Neural cell (in vitro differentiated cells): ENCODE data around the gene MAEA. TPM values are rescaled to one million over a fixed set of nuclear protein-coding genes. Genes with fewer than 3 reads are reported as not detected.

Experiments used
- H2AFZ ChIP-seq: fragments of 200-600, 300-800 bp; sonication (generic), shearing (Covaris generic); 2 replicates; pipeline ENCODE4 v1.6.0; 2014; ENCODE audit warnings: low read depth, mild to moderate bottlenecking, antibody characterized with exemption, low read length, moderate library complexity
- H3F3A ChIP-seq: fragments of 200-600 bp; shearing (Covaris generic); 2 replicates; pipeline ENCODE4 v1.6.1; 2016; ENCODE audit warnings: mild to moderate bottlenecking, moderate library complexity, mixed read lengths, antibody characterized with exemption, low read length; ENCODE audit not compliant: insufficient read depth, poor library complexity, severe bottlenecking
- H3K27ac ChIP-seq: fragments of 200-600, 300-800 bp; sonication (generic), shearing (Covaris generic); 2 replicates; pipeline ENCODE4 v1.5.1; 2014; ENCODE audit warnings: mild to moderate bottlenecking, low read length, moderate library complexity
- H3K27me3 ChIP-seq: fragments of 300-800, 200-600 bp; sonication (generic), shearing (Covaris generic); 2 replicates; pipeline ENCODE4 v1.6.0; 2014; ENCODE audit warnings: mild to moderate bottlenecking, low read depth, low read length, moderate library complexity; ENCODE audit not compliant: insufficient read depth
- H3K36me3 ChIP-seq: fragments of 300-800, 200-600 bp; sonication (generic), shearing (Covaris generic); 2 replicates; pipeline ENCODE4 v1.5.1; 2014; ENCODE audit warnings: mild to moderate bottlenecking, antibody characterized with exemption, low read length, moderate library complexity; ENCODE audit not compliant: insufficient read depth
- H3K4me2 ChIP-seq: fragments of 300-800, 200-600 bp; sonication (generic), shearing (Covaris generic); 2 replicates; pipeline ENCODE4 v1.6.0; 2014; ENCODE audit warnings: mild to moderate bottlenecking, low read length
- H3K4me3 ChIP-seq: fragments of 300-800, 200-600 bp; sonication (generic), shearing (Covaris generic); 2 replicates; pipeline ENCODE4 v1.5.1; 2014; ENCODE audit warnings: mild to moderate bottlenecking, low read length, moderate library complexity
- H3K79me2 ChIP-seq: fragments of 200-600 bp; shearing (Covaris generic); replicated peaks from 2 replicates; pipeline ENCODE4 v1.6.0; 2014; ENCODE audit warnings: mild to moderate bottlenecking, low read length, moderate library complexity; ENCODE audit not compliant: insufficient read depth
- H3K9ac ChIP-seq: fragments of 300-800, 200-600 bp; sonication (generic), shearing (Covaris generic); 2 replicates; pipeline ENCODE4 v1.6.1; 2016; ENCODE audit warnings: mild to moderate bottlenecking, low read length, mixed read lengths
- H3K9me2 ChIP-seq: fragments of 200-600 bp; shearing (Covaris generic); 2 replicates; pipeline ENCODE4 v1.6.1; 2016; ENCODE audit warnings: mild to moderate bottlenecking, low read length, mixed read lengths; ENCODE audit not compliant: insufficient read depth
- H3K9me3 ChIP-seq: fragments of 200-600, 300-800 bp; sonication (generic), shearing (Covaris generic); 2 replicates; pipeline ENCODE4 v1.6.1; 2016; ENCODE audit warnings: mild to moderate bottlenecking, mixed run types, low read length, moderate library complexity, mixed read lengths
- H4K20me1 ChIP-seq: fragments of 200-600 bp; shearing (Covaris generic); 2 replicates; pipeline ENCODE4 v1.6.1; 2016; ENCODE audit warnings: mild to moderate bottlenecking, mixed run types; ENCODE audit not compliant: insufficient read depth
- CTCF ChIP-seq: fragments of 450-650 bp; IDR thresholded peaks from 2 replicates; pipeline ENCODE4 v1.5.1; 2014; ENCODE audit warnings: antibody characterized with exemption, mild to moderate bottlenecking, moderate library complexity; ENCODE audit not compliant: poor library complexity, severe bottlenecking
- EP300 ChIP-seq: fragments of 450-650 bp; conservative IDR thresholded peaks from 2 replicates; pipeline ENCODE4 v1.6.1; 2014; ENCODE audit warnings: antibody characterized with exemption, mild to moderate bottlenecking, moderate library complexity; ENCODE audit not compliant: poor library complexity, severe bottlenecking
- EZH2 ChIP-seq: fragments of 200-600, 300-800 bp; shearing (Covaris generic), sonication (generic); IDR thresholded peaks from 2 replicates; pipeline ENCODE4 v1.6.1; 2014; ENCODE audit warnings: antibody characterized with exemption, low read length, borderline replicate concordance, mild to moderate bottlenecking; ENCODE audit not compliant: insufficient read depth, poor library complexity, severe bottlenecking
- MXI1 ChIP-seq: fragments of 450-650 bp; conservative IDR thresholded peaks from 2 replicates; pipeline ENCODE4 v1.6.1; 2014; ENCODE audit warnings: antibody characterized with exemption, mild to moderate bottlenecking; ENCODE audit not compliant: poor library complexity, severe bottlenecking
- POLR2AphosphoS5 ChIP-seq: IDR thresholded peaks from 2 replicates; pipeline ENCODE4 v1.6.1; 2012
- RAD21 ChIP-seq: fragments of 450-650 bp; conservative IDR thresholded peaks from 2 replicates; pipeline ENCODE4 v1.6.1; 2014; ENCODE audit warnings: antibody characterized with exemption, mild to moderate bottlenecking, moderate library complexity
- REST ChIP-seq: IDR thresholded peaks from 2 replicates; pipeline ENCODE4 v1.6.1; 2012; ENCODE audit warnings: borderline replicate concordance
- SMC3 ChIP-seq: fragments of 450-650 bp; conservative IDR thresholded peaks from 2 replicates; pipeline ENCODE4 v1.6.1; 2014; ENCODE audit warnings: antibody characterized with exemption, mild to moderate bottlenecking, moderate library complexity; ENCODE audit not compliant: poor library complexity
- TAF1 ChIP-seq: IDR thresholded peaks from 2 replicates; pipeline ENCODE4 v1.6.1; 2012; ENCODE audit warnings: low read depth
- polyA plus RNA-seq: library from polyadenylated mRNA; depleted of rRNA; stranded (reverse); fragments of >200 nt; gene quantifications from 2 replicates; pipeline ENCODE4 v1.2.3, GENCODE V29; 2014

Gene MAEA
- polyA plus RNA-seq, 1 donor from 2014 or later = 106 TPM

- Histone ChIP-seq H3K36me3 (no peaks in the 10 kb centered on the region), H3K79me2 (no peaks in the 10 kb centered on the region), H3F3A (no peaks in the 10 kb centered on the region), H4K20me1 (no peaks in the 10 kb centered on the region), H3K4me3 (no peak overlapping the region), H3K9ac (no peak overlapping the region), H3K4me2 (no peak overlapping the region), H3K9me3 (peaks cover 8% of the 10 kb centered on the region), H3K27ac (no peak overlapping the region), H2AFZ (no peak overlapping the region), H3K27me3 (no peaks in the 10 kb centered on the region), H3K9me2 (no peaks in the 10 kb centered on the region)
- TF ChIP-seq CTCF (no peak), REST (no peak), EZH2 (no peak), MXI1 (no peak), POLR2AphosphoS5 (no peak), SMC3 (no peak), RAD21 (no peak), TAF1 (no peak), EP300 (no peak)
Observed at GRCh38 chr4:1266881-1267763, 22.6 kb upstream of the MAEA start.

GRCh38 chr4:1269209-1269608, 20.5 kb upstream of the MAEA start:
- H3K79me2 ChIP-seq = no peaks in the 10 kb centered on the region
- no peaks in the 10 kb centered on the region for H3K27me3 ChIP-seq
- H3K36me3 ChIP-seq = no peaks in the 10 kb centered on the region
- no peaks in the 10 kb centered on the region for H3F3A ChIP-seq
- TF ChIP-seq EZH2 (no peak), CTCF (no peak), TAF1 (no peak), RAD21 (no peak), MXI1 (no peak), REST (no peak), EP300 (no peak), SMC3 (no peak), POLR2AphosphoS5 (no peak)
- no peaks in the 10 kb centered on the region for H4K20me1 ChIP-seq
- H3K4me2 ChIP-seq = no peak overlapping the region
- H3K27ac ChIP-seq = no peak overlapping the region
- H3K9me3 ChIP-seq = peaks cover 8% of the 10 kb centered on the region
- H3K4me3 ChIP-seq = no peak overlapping the region
- H3K9ac ChIP-seq = no peak overlapping the region
- H3K9me2 ChIP-seq = no peaks in the 10 kb centered on the region
- H2AFZ ChIP-seq = no peak overlapping the region
